Stimulated activated CD8-positive, alpha-beta memory T cell treated with anti-CD3 and anti-CD28 coated beads, Interleukin-12 subunit alpha, Interleukin-12 subunit beta, amount 100 ng/mL, for 4 hours (primary cell): ENCODE measurements around the gene MAP3K2.

ENCODE experiments used
- DNase-seq: peaks from one replicate; pipeline ENCODE4 v3.0.0-alpha.2; 2020; ENCODE audit warnings: low read depth

MAP3K2 gene

DNA sequence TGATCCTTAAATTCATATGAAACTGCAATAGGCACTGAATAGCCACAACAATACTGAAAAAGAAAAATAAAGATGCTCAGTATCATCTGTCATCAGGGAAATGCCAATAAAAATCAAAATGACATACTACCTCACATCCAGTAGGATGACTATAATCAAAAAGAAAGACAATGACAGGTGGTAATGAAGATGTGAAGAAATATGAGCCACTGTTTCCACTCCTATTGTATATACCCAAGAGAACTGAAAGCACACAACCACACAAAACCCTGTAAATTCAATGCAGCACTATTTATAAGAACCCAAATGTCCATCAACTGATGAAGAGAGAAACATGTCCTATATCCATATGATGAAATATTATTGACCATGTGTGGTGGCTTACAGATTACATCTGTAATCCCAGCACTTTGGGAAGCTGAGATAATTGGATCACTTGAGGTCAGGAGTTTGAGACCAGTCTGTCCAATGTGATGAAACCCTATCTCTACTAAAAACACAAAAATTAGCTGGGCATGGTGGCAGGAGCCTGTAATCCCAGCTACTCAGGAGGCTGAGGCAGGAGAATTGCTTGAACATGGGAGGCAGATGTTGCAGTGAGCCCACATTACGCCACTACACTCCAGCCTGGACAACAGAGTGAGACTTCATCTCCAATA, 39.9 kb downstream of the MAP3K2 start:
- DNase-seq = no peak

GRCh38 chr2:127347015-127347414, 40.8 kb downstream of the MAP3K2 start:
- DNase-seq = no peak

- no peak for DNase-seq
Measured at GRCh38 chr2:127343277-127343676, 44.5 kb downstream of the MAP3K2 start.

DNA sequence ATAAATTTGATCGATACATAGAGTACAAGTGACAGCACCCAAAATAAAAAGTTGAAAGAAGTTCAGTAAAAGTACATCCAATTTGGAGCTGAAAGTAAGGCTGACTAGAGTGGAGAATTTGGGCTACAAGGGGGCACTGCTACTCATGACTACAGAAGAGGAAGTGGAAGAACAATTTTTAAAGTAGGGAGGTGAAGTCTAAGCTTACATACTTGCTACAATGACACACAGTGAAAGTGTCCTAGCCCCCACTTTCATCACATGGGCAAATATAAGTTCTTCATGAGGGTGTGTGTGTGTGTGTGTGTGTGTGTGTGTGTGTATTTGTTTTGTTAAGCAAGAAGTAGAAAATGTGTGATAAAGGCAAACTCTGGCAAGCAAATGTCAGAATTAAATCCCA, 45.7 kb downstream of the MAP3K2 start:
- no peak for DNase-seq

GRCh38 chr2:127332335-127332734, 55.4 kb downstream of the MAP3K2 start:
- DNase-seq = no peak

DNA sequence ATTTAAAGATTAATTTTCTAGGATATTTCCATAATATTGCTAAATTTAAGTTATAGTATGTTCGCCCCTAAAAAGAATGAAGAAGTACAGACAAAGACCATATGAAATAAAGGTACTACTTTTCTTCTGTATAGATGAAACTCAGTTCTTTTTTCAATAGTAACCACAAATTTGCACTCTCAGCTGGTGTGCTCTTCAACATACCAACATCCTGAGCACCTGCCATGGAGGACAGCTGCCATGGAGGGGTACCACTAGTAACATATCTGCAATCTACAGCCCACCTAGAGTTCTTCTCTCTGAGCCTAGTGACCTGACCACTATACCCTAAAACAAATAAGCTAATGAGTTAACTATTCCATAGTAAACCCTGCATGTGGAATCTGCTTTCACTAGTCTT, 57.0 kb downstream of the MAP3K2 start:
- no peak for DNase-seq

DNA sequence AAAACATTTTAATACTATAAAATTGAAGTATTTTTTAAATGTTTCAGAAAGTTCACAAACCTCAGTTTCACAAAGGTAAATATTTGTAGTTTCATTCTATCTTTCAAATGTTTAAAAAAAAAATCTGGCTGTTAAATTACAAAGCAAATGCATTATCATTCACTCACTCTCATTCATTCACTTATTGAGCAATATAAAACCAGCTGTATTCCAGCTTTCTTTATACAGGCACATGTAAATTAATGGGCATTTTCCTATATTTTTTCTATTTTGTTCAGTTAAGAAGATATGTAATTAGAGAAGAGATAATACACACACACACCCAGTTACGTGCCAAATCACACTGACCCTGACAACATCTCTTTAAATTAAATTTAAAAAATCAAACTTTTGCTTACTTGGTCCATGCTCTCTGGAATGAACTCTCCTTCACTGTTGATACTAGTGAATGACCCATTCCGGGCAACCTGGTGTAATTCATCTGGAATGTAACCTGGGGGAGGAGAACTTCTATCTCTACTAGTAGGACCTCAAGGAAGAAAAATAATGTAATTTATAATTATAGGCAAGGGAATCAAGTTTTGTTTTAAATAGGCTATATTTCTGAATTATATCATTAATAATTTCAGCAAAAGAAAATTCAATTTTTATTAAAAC, 61.4 kb downstream of the MAP3K2 start:
- DNase-seq = no peak

GRCh38 chr2:127324635-127325034, 63.1 kb downstream of the MAP3K2 start:
- DNase-seq = no peak

DNA sequence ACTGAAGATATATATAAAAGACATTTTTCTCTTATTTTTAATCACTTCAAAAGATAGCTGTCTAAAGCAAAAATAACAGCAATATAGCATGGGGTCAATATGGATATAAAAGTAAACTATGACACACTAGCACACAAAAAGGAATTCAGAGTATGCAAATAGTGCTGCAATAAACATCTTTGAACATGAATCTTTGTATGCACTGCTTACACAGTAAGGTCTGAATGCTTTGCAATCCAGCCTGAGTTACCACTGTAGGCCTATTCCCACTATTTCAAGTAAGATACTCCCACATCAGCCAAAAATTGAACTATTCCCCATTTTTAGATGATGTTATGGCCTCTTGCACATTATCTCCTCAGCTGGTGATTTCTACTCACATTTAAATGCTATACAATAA, 66.5 kb downstream of the MAP3K2 start:
- no peak for DNase-seq

GRCh38 chr2:127320586-127321275, 67.0 kb downstream of the MAP3K2 start:
- no peak for DNase-seq

GRCh38 chr2:127320067-127320466, 67.7 kb downstream of the MAP3K2 start:
- DNase-seq = no peak

DNA sequence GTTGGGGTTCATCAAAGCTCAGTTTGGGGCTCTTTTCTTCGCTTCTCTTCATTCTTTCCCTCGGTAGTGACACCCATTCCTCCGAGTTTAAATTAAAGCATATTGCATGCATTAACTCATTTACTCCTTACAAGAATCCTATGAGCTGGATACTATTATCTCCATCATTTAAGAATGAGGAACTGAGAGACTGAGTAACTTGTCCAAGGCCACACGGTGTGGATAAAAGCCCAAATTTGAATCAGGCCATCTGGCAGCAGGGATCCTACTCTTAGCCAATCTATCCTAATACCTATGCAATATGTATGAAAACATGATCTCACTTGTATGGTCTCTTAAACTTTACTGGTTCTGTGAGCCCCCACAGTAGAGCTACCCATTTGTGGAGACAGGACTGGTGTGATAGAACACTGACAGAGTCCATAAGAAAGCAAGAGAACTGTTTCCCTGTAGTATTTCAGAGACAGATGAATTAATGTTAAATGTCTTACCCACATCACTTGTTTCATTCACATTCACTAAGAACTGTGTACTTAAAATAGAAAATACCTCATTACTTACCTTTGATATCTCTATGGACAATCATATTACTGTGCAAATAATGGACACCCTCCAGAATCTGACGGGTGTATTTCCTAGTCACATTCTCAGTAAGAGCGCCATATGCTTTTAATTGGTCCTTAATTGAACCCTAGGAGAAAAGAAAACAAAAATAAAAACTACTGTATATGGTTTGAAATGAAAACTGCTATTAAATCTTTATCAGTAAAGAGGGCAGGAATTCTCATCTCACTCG, 73.4 kb downstream of the MAP3K2 start:
- DNase-seq = no peak

DNA sequence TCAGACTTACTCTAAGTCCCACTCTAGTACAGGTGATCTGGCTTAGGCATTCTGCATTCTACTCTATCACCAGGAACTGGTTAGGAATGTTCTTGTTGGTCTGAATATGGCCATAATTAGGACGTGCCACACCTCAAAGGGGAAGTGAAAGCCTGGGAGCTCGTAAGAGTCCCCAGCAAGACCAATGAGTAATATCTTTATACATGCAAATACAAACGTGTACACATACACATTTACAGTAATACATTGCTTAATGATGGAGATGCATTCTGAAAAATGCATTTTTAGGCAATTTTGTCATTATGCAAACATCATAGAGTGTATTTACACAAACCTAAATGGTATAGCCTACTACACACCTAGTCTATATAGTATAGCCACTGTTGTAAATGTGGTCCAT, 74.4 kb downstream of the MAP3K2 start:
- DNase-seq = no peak

DNA sequence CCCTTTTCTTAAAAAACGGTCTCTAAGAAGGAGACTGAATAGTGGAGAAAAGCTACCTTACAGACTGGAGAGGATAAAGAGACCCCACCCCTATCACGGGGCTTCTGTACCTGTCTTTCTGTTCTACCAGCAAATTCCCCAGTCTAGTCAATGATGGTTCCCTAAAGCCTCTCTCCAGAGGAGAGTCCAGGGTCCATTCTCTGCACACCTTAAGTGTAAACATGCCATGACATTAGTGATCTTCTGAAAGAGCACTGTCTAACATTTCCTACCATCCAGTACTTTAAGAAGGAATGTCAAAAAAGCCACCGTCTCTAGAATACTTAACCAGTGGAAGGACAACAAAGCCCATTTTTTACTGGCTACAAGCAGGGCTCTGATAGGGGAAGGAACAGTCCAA, 76.8 kb downstream of the MAP3K2 start:
- no peak for DNase-seq

- no peak for DNase-seq
Measured at GRCh38 chr2:127309468-127309867, 78.3 kb downstream of the MAP3K2 start.

DNA sequence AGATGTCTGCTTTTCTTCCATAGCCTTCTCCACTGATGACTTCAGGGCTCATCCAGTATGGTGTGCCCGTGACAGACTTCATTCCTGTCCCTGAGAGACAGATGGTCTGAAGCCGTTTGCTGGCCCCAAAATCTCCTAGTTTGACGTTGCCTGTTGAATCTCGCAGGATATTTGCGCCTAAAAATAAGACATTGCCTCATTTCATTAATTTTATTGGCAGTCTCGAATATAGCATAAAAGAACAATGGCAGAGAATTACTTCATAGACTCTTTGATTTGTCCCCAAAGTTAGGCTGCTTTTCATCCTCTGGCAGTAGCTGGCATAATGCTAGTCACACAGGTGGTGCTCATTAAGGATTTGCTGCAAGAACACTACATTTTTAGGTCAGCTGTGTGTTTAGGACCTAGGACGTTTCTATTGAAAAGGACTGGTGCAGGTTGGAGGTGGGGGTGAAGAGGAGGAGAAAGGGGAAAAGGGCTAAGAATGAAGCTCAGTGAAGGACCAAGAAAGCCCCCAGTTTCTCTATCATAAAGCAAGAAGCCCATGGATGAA, 79.1 kb downstream of the MAP3K2 start:
- DNase-seq = no peak

DNA sequence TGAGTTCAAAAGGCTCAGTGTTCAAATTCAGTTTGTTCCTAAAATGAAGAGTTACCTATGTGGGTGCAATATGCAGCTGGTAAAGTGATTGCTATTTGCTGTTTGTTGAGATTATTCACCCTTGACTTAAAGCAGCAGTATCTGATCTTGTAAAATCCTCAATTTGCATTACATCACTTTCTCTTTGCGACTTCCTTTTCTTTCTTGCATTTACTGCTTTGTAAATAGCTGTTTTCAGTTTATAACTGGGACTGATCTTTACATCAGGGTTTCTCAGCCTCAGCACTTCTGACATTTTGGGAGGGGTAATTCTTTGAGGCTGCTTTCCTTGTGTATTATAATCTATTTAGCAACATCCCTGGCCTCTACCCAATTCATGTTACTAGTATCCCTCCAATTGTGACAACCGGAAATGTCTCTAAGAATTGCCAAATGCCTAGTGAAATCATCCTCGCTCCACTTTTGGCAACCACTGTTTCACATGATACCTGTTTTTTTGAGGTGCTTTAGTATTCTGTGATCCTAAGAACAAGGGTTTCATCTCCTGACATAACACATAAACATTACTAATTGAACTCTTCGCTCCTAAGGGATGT, 81.7 kb downstream of the MAP3K2 start:
- DNase-seq = no peak

GRCh38 chr2:127302168-127302567, 85.6 kb downstream of the MAP3K2 start:
- no peak for DNase-seq

- peak; percentile 69 for DNase-seq
Measured at GRCh38 chr2:127293748-127294562, 93.8 kb downstream of the MAP3K2 start, which contains the start of gene ERCC3. Gene ERCC3, minus strand, starts transcription at chr2:127294144. Its CDS starts 63 bp downstream, at chr2:127294081.

DNA sequence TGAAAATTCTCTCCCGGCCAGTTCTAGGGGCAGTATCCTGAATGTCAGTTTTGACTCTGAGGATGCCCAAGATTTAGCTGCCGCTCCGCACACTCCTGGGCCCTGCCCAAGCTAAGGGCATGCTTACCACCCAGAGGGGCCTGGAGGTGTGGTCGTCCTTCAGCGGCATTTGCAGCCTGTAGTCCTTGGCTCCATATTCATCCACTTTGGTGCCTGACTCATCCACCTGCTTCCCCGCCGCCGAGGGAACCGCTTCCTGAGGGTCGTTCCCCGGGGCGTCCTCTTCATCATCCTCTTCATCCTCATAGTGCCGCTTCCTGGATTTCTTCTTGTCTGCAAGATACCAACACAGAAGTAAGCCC, 94.4 kb downstream of the MAP3K2 start:
- no peak for DNase-seq

- no peak for DNase-seq
Measured at GRCh38 chr2:127288274-127288673, 99.5 kb downstream of the MAP3K2 start.
